GM19468 (cell line): ENCODE data around the gene MCC.
"Not testable (repeated sequence)": the region's sequence is repeated elsewhere in the genome, so short reads cannot be mapped to it uniquely, and the experiment has no call there.

Experiments
- ATAC-seq: cut with Tn5 transposase; IDR thresholded peaks from one replicate; pipeline ENCODE4 v1.9.1; 2021; ENCODE audit warnings: mild to moderate bottlenecking, moderate library complexity, moderate number of reproducible peaks; ENCODE audit not compliant: unreplicated experiment; ENCODE audit errors: extremely low read depth

The MCC gene

DNA sequence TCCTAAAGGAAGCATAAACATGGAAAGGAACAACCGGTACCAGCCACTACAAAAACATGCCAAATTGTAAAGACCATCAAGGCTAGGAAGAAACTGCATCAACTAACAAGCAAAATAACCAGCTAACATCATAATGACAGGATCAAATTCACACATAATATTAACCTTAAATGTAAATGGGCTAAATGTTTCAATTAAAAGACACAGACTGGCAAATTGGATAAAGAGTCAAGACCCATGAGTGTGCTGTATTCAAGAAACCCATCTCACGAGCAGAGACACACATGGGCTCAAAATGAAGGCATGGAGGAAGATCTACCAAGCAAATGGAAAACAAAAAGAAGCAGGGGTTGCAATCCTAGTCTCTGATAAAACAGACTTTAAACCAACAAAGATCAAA lies 411.6 kb downstream of the MCC start:
- not testable (repeated sequence) for ATAC-seq

- ATAC-seq: no peak
Measured at GRCh38 chr5:113075019-113075418, 413.2 kb downstream of the MCC start.

- not testable (repeated sequence) for ATAC-seq
Measured at GRCh38 chr5:113073629-113074034, 414.6 kb downstream of the MCC start.

- ATAC-seq: no peak
Measured at GRCh38 chr5:113071401-113071800, 416.9 kb downstream of the MCC start.

GRCh38 chr5:113070901-113071300 lies 417.4 kb downstream of the MCC start:
- ATAC-seq: no peak

GRCh38 chr5:113068559-113068958 lies 419.7 kb downstream of the MCC start:
- no peak for ATAC-seq

- no peak for ATAC-seq
Measured at GRCh38 chr5:113067635-113068344, 420.5 kb downstream of the MCC start.

DNA sequence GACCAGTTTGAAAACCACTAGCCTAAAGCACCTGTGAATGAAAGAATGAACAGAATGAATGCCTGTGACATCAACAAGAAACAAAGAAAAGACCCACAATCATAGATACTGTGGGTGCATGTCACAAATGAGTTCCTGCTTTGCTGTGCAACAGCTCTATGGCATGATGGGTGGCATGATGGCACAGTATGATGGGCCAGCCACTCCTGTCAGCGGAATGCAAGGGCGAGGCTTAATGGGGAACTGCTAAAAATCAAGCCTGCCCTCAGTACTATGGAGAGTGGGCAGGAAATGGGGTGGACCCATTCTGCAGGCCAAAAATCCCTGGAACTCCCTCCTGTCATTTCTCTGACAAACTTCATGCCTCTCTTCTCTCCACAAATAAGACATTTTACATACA lies 422.6 kb downstream of the MCC start:
- no peak for ATAC-seq

- no peak for ATAC-seq
Measured at GRCh38 chr5:113064806-113065205, 423.4 kb downstream of the MCC start.

GRCh38 chr5:113063927-113064326 lies 424.3 kb downstream of the MCC start:
- ATAC-seq: no peak

DNA sequence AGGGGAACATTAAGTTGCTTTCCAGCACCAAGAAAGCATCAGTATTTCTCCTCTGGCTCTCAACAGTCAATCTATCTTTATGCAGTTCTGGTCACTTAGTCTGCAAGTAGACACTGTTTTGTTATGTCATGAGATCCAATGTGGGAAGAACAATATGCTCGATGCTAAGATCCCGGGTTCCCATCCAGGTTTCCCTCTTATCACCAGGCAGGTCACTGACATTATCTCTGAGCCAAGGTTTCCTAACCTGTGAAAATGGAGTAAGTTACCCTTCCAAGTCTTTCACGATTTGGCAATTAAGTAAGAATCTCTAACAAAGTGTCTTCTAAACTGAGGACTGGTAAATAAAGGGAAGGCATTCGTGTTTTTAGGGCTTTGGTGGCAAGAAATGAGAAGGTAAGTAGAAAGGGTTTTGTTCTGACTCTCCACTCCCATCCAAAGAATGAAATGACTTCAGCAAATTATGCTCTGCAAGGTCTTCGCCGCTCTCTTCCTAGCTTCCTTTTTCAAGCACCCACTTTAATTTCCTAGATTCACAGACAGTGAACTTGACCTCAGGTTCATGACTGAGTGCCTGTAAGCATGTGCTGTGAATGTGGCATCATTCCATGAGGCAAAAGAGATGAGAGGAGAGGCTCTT lies 425.3 kb downstream of the MCC start:
- no peak for ATAC-seq

DNA sequence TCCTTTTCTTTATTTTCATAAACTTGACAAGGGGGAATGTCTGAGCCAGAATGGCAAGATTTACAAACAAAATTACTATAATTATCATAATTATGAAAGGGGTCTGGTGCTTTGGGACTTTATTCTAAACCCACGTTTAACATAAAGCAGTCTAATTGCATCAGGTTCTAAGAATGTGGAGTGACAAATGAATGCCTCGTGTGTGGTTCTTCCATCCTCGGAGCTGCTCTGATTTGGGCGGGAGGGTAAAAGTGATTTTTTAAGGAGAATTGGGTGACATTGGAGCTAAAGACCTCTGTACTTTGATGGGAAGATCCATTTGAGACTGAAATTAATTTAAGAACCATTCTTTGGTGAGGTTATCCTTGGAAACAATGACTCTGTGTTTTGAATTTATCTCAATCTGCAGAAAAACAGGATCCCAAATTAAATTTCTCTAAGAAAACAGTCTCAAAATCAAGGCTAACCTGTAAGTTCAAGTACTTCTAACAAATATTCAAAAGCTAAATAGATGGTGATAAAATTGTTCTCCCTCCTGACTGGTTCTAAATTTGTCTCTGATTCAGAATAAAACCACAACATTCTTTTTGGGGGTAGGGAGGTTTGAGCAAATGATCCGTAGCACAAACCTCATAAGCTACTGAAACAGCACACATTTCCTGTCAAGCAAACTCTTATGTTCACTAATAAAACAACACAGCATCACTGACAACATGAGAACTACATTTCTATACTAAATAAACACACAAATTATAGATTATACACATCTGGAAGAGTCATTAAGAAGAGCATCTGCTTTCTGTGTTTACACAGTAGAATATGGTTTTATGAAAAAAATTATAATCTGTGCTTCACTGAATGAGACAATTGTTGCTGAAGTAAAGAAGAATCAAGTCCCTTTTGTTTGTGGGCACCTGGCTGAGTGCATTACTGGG lies 426.1 kb downstream of the MCC start:
- no peak for ATAC-seq

- ATAC-seq: no peak
Measured at GRCh38 chr5:113060408-113061025, 427.7 kb downstream of the MCC start.

- no peak for ATAC-seq
Measured at GRCh38 chr5:113059232-113060040, 428.8 kb downstream of the MCC start.

GRCh38 chr5:113058706-113059226 lies 429.5 kb downstream of the MCC start:
- ATAC-seq: no peak

DNA sequence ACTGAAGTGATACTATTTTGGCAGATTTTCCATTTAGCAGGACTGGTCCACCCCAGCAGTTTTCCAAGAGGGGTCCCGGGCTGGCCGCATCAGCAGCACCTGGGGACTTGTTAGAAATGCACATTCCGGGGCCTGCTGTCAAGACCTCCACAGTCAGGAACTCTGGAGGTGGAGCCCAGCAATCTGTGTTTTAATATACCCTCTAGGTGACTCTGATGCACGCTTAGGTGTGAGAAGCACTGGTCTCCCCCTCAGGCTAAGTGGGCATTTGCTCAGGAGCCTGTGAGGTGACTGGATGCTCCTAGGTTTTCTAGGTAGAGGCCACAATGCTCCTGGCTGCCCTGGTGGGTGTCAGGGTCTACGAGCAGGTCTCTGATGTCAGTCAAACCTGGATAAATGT lies 430.0 kb downstream of the MCC start:
- no peak for ATAC-seq

DNA sequence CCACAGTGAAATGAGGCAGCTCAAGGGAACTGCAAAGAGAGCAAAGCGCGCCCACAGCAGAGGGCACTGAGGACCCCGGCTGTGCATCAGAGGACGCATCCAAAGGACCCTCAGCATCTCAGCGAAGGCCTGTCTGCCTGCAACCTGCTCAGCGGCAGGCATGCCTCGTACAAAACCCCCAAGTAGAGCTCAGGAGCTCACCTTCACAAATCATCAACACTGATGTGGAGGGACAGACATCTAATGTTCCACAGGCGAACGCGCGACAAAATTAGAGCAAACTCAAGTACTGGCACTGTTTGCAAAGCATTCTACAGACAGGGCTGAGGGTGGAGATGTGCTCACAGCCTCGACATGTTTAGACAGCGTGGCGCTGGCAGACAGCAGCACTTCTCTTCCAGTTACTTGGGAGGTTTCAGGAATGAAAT lies 430.7 kb downstream of the MCC start:
- ATAC-seq: no peak

DNA sequence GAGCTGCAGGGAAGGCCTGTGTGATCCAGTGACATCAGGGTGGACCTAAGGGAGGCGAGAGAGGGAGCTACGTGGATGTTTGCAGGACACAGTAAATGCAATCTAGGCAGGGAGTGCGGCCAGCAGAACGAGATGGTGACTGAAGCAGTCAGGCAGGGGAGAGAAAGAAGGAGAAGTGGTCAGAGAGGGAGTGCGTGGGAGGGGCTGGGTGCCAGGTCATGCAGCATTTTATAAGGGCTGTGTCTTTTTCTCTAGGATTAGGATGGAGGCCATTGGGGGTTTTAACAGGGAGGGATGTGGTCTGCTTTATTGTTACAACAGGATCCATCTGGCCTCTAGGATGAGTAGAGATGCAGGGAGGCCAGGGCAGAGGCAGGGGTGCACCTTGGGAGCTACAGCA lies 431.3 kb downstream of the MCC start:
- no peak for ATAC-seq

DNA sequence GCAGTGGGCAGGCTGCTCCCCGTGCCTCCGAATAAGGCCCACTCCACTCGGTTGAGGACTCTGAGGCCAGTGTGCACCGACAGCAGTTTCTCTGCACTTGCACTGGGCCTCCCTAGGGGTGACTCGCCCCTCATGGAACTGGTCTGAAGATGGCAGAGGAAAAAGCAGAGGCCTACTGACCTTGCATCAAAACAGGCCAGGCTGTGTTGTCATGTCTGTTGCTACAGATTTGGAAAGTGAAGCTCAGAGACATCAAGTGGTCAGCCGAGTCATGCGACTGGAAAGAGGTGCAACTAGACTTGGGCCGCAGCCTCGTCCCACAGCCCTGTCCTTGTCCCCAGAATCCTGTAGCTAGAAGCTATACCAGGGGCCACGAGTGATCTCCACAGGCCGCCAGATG lies 433.4 kb downstream of the MCC start:
- ATAC-seq: no peak
